GM13977 (cell line): Measurements from ENCODE around the gene LRRC26.
A peak's percentile ranks its signal among the peaks of the same experiment; 100 is the strongest.

Experiments
- DNase-seq: peaks from one replicate; pipeline ENCODE4 v3.0.0; 2012; ENCODE audit warnings: low spot score
- in situ Hi-C: fragments of 300-500 bp; cut with MboI; formaldehyde crosslinking; loops from one replicate; pipeline ENCODE4 v1.12.0; 2022; ENCODE audit warnings: low sequenced_read_pairs, low pct_unique_long_range_greater_than_20kb, mixed read lengths, inconsistent platforms; ENCODE audit not compliant: unreplicated experiment
- TF ChIP-seq, protein P1 (sequence below): IDR thresholded peaks from 2 replicates; pipeline ENCODE4 v1.5.1; 2012; ENCODE audit warnings: mild to moderate bottlenecking, control low read depth; ENCODE audit not compliant: insufficient read depth; ENCODE audit errors: extremely low read depth, missing control alignments

The LRRC26 gene

GRCh38 chr9:137215196-137215986 is 45.5 kb upstream of the LRRC26 start:
- in situ Hi-C loops = no loop called here
- TF ChIP-seq, protein P1, sequence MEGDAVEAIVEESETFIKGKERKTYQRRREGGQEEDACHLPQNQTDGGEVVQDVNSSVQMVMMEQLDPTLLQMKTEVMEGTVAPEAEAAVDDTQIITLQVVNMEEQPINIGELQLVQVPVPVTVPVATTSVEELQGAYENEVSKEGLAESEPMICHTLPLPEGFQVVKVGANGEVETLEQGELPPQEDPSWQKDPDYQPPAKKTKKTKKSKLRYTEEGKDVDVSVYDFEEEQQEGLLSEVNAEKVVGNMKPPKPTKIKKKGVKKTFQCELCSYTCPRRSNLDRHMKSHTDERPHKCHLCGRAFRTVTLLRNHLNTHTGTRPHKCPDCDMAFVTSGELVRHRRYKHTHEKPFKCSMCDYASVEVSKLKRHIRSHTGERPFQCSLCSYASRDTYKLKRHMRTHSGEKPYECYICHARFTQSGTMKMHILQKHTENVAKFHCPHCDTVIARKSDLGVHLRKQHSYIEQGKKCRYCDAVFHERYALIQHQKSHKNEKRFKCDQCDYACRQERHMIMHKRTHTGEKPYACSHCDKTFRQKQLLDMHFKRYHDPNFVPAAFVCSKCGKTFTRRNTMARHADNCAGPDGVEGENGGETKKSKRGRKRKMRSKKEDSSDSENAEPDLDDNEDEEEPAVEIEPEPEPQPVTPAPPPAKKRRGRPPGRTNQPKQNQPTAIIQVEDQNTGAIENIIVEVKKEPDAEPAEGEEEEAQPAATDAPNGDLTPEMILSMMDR = no peak
- no peak for DNase-seq

GRCh38 chr9:137214620-137215019 is 44.8 kb upstream of the LRRC26 start:
- in situ Hi-C loops = no loop called here
- TF ChIP-seq, protein P1 = no peak
- no peak for DNase-seq

DNA sequence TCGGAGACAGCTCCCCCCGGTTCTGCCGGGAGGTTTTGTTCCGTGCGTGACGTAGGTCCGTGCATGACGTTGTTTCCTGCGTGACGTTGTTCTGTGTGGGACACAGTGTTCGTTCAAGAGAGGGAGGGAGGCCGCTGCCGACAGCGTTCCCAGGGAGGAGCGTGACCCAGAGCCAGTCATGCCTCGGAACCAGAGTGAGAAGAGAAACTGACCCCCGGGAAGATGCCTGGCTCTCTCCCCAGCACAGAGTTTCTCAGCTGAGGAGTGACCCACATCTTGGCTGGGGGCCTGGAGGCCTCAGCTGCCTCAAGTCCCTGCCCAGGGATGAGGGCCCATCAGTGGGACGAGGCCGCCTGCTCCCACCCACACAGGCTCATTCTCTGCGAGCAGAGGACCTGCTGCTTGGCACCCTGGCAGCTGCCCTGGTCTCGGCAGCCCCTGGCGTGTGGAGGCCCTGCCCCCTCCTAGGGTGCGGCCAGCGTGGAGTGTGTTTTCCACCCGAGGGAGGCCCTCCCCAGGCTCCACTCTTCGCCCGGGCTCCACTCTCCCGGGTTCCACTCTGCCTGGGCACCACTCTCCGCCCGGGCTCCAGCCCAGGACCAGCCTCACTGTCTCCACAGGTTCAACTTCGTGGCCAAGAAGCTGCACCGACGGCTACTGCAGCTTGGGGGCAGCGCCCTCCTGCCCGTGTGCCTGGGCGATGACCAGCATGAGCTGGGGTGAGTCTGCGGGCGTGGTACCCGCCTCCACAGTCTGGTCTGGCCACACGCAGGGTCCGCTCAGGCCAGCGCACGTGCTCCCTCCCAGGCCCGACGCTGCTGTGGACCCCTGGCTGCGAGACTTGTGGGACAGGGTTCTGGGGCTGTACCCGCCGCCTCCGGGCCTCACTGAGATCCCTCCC is 43.6 kb upstream of the LRRC26 start:
- TF ChIP-seq, protein P1 = peak; percentile 34
- no peak for DNase-seq
- in situ Hi-C loops = no loop called here

GRCh38 chr9:137212520-137212919 is 42.7 kb upstream of the LRRC26 start:
- DNase-seq = no peak
- in situ Hi-C loops = no loop called here
- TF ChIP-seq, protein P1 = no peak

DNA sequence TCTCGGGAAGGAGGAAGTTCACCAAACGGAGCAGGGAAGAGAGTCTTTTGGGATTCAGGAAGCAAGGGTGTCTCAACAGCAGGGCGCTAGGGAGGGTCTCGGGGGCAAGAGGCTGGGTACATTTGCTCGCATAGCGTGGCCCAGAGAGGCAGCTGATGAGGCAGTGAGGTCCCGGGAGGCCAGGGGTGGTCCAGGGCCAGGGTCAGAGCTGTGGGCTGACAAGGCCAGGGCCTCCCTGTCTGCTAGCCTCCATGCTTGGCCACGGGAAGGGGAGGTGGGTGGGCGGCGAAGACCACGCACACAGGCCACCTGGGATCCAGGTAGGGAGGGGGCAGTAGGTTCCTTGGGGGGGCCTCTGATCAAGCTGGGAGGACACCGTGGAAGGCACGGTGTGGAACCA is 41.7 kb upstream of the LRRC26 start:
- in situ Hi-C loops = no loop called here
- DNase-seq = no peak
- TF ChIP-seq, protein P1 = no peak

DNA sequence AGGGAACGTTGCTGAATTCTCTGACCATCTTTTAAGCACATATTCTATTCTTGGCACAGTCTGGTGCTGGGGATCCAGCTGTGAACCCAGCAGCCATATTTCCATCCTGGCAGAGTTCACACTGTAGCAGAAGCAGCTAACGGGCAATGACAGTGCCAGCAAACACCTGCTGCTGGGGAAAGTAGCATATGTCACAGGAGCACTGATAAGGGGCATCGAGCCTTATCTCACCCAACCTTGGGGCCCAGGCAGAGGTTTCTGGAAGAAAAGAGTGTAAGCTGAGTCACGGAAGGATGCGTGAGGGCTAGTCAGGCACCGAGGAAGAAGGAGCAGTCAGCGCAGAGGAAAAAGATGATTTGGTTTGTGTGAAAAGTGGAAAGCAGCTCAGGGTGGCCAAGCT is 36.8 kb upstream of the LRRC26 start:
- DNase-seq = no peak
- in situ Hi-C loops = no loop called here
- TF ChIP-seq, protein P1 = no peak
